ENCODE measurements around the gene ZNF423. TPM values are rescaled to one million over a fixed set of nuclear protein-coding genes. Genes with fewer than 3 reads are reported as not detected.
A peak's percentile ranks its signal among the peaks of the same experiment; 100 is the strongest.

Gene ZNF423
- polyA plus RNA-seq, 1 of the 3 experiments (the other 2 are of a cell fraction) = 1.2 TPM

DNA sequence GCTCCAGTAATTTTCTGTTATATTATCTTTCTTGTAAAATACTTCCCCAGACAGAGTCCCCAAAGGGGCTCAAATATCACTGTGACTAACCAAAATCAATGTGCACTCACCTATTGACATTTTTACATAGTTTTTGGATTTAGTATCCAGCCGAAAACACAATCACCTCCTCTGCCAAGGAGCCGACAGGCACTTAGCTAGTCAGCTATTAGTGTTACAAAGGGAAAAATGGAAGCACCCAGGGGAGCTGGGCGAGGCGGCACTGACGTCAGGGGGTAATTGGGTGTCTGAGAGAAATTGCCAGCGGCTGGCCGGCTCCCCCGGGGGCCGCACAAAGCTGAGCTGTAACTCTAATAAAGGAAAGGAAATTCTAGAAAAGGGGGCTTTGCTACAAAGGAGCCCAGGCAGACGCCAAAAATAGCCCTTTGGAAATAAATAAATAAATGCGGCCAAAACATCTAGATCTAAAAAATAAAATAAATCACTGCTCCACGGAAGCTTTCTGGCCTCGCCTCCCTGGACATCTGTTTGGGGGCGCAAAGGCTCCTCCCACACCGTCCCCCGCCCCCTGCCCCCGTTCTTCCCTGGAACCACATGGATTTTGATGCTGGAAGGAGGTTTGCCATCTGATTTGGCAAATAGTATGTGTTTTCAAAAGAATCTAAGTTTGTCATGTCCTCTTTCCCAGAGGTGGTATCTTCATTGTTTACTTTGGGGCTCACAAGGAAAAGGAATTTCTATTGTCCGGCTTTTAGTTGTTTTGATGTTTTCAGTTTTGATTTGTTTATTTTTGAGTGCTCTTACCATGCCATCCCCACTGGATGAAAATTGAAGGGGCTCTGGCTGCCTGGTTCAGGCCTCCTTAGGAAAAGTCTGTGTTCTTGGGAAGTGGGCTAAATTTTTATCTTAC, 156.7 kb downstream of the ZNF423 start:
- Histone ChIP-seq H3K9me3 (no peaks in the 10 kb centered on the region), H3F3A (replicated peaks; ENCODE audit: insufficient read depth) (no peaks in the 10 kb centered on the region), H3K27me3 (ENCODE audit: insufficient read depth) (no peaks in the 10 kb centered on the region), H3K4me2 (no peak overlapping the region), H3K27ac (ENCODE audit: low read depth in 2 of 2, low read length in 1 of 2) (peak overlapping the region; percentile 13 to 97; a peak in 3 of 4 replicates), H3K9ac (no peak overlapping the region), H3K36me3 (replicated peaks in 1 of 2; ENCODE audit: control insufficient read depth in 1 of 2, insufficient read depth in 2 of 2, low read length in 1 of 2) (no peaks in the 10 kb centered on the region), H3K4me3 (ENCODE audit: low read depth in 2 of 2, low read length in 1 of 2) (no peak overlapping the region), H3K4me1 (ENCODE audit: control insufficient read depth in 1 of 2, insufficient read depth in 2 of 2, low read depth in 1 of 2, low read length in 1 of 2) (peaks cover 10 to 77% of the 10 kb centered on the region in 2 experiments; a peak in 3 of 4 replicates), H3K79me2 (ENCODE audit: insufficient read depth) (no peaks in the 10 kb centered on the region), H4K20me1 (ENCODE audit: insufficient read depth) (no peaks in the 10 kb centered on the region), H3K9me2 (no peaks in the 10 kb centered on the region), H2AFZ (ENCODE audit: low read depth) (no peak overlapping the region)
- ChIA-PET POLR2A (interaction anchor here (0.9 to 1.6 kb wide), 2 partner anchors 35 to 101 kb away, joined by 4 to 10 read pairs; no protein-coding TSS in a partner anchor), CTCF (interaction anchor here (0.6 to 2.3 kb wide), 6 partner anchors 36 to 223 kb away, joined by 3 to 7 read pairs (median 4); no protein-coding TSS in a partner anchor)
- 56% methylated on average over 18 of the region's 18 CpGs for WGBS (ENCODE audit: low lambda C conversion rate)
- DNase-seq = no peak
- TF ChIP-seq POLR2AphosphoS5 (IDR thresholded peaks at IDR 0.05; ENCODE audit: low read depth, low read length) = no peak
- TF ChIP-seq, protein P1, sequence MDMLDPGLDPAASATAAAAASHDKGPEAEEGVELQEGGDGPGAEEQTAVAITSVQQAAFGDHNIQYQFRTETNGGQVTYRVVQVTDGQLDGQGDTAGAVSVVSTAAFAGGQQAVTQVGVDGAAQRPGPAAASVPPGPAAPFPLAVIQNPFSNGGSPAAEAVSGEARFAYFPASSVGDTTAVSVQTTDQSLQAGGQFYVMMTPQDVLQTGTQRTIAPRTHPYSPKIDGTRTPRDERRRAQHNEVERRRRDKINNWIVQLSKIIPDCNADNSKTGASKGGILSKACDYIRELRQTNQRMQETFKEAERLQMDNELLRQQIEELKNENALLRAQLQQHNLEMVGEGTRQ (IDR thresholded peaks at IDR 0.05; ENCODE audit: borderline replicate concordance, low read depth, low read length) = no peak
- no peak for TF ChIP-seq EZH2phosphoT487 (IDR thresholded peaks at IDR 0.05; ENCODE audit: borderline replicate concordance, low read depth)
- no peak for TF ChIP-seq MEF2A (IDR thresholded peaks at IDR 0.05; ENCODE audit: borderline replicate concordance, low read depth)
- TF ChIP-seq MXI1 (IDR thresholded peaks at IDR 0.05; ENCODE audit: low read depth, low read length) = no peak
- TF ChIP-seq PBX3 (IDR thresholded peaks at IDR 0.05) = no peak

- no peaks in the 10 kb centered on the region for H3K9me2 ChIP-seq
- no peak overlapping the region for H3K4me2 ChIP-seq
- CTCF ChIA-PET = interaction anchor here (1.5 to 2.3 kb wide), 4 partner anchors 35 to 224 kb away, joined by 3 to 7 read pairs (median 6); no protein-coding TSS in a partner anchor
- no peak overlapping the region for H3K9ac ChIP-seq
- no peaks in the 10 kb centered on the region for H3K36me3 ChIP-seq (replicated peaks in 1 of 2; ENCODE audit: control insufficient read depth in 1 of 2, insufficient read depth in 2 of 2, low read length in 1 of 2)
- H4K20me1 ChIP-seq (ENCODE audit: insufficient read depth) = no peaks in the 10 kb centered on the region
- POLR2A ChIA-PET = interaction anchor here (0.9 to 1.6 kb wide), 3 partner anchors 34 to 159 kb away, joined by 3 to 10 read pairs (median 4); no protein-coding TSS in a partner anchor
- no peak overlapping the region for H2AFZ ChIP-seq (ENCODE audit: low read depth)
- H3K9me3 ChIP-seq = no peaks in the 10 kb centered on the region
- peak overlapping the region; percentile 13 to 97; a peak in 3 of 4 replicates for H3K27ac ChIP-seq (ENCODE audit: low read depth in 2 of 2, low read length in 1 of 2)
- H3K4me1 ChIP-seq (ENCODE audit: control insufficient read depth in 1 of 2, insufficient read depth in 2 of 2, low read depth in 1 of 2, low read length in 1 of 2) = peaks cover 10 to 73% of the 10 kb centered on the region in 2 experiments; a peak in 3 of 4 replicates
- H3F3A ChIP-seq (replicated peaks; ENCODE audit: insufficient read depth) = no peaks in the 10 kb centered on the region
- 55% methylated on average over 26 of the region's 26 CpGs for WGBS (ENCODE audit: low lambda C conversion rate)
- peak; percentile 92 for DNase-seq
- no peaks in the 10 kb centered on the region for H3K27me3 ChIP-seq (ENCODE audit: insufficient read depth)
- H3K4me3 ChIP-seq (ENCODE audit: low read depth in 2 of 2, low read length in 1 of 2) = no peak overlapping the region
- no peaks in the 10 kb centered on the region for H3K79me2 ChIP-seq (ENCODE audit: insufficient read depth)
- TF ChIP-seq NFIC (IDR thresholded peaks at IDR 0.05; ENCODE audit: borderline replicate concordance) (no peak), MEF2A (IDR thresholded peaks at IDR 0.05; ENCODE audit: borderline replicate concordance, low read depth) (no peak), FOXJ3 (CRISPR knock-in tag; IDR thresholded peaks at IDR 0.05) (no peak), EZH2phosphoT487 (IDR thresholded peaks at IDR 0.05; ENCODE audit: borderline replicate concordance, low read depth) (no peak), GABPA (IDR thresholded peaks at IDR 0.05; ENCODE audit: low read depth) (no peak), TCF12 (IDR thresholded peaks at IDR 0.05) (peak; percentile 38), GATA2 (CRISPR knock-in tag; IDR thresholded peaks at IDR 0.05) (peak; percentile 96), IRF3 (IDR thresholded peaks at IDR 0.05; ENCODE audit: low read depth, low read length) (no peak), NRF1 (IDR thresholded peaks at IDR 0.05; ENCODE audit: low read depth, low read length) (no peak), EP300 (IDR thresholded peaks at IDR 0.05; ENCODE audit: borderline replicate concordance in 1 of 2, low read depth in 1 of 2, low read length in 1 of 2) (peak in 1 of 2 experiments; percentile 83; a peak in 2 of 4 replicates), ELF1 (IDR thresholded peaks at IDR 0.05) (no peak), RAD21 (IDR thresholded peaks at IDR 0.05; ENCODE audit: low read length) (peak; percentile 30)
- TF ChIP-seq, protein P1 (IDR thresholded peaks at IDR 0.05; ENCODE audit: borderline replicate concordance, low read depth, low read length) = no peak
- TF ChIP-seq, protein P2, sequence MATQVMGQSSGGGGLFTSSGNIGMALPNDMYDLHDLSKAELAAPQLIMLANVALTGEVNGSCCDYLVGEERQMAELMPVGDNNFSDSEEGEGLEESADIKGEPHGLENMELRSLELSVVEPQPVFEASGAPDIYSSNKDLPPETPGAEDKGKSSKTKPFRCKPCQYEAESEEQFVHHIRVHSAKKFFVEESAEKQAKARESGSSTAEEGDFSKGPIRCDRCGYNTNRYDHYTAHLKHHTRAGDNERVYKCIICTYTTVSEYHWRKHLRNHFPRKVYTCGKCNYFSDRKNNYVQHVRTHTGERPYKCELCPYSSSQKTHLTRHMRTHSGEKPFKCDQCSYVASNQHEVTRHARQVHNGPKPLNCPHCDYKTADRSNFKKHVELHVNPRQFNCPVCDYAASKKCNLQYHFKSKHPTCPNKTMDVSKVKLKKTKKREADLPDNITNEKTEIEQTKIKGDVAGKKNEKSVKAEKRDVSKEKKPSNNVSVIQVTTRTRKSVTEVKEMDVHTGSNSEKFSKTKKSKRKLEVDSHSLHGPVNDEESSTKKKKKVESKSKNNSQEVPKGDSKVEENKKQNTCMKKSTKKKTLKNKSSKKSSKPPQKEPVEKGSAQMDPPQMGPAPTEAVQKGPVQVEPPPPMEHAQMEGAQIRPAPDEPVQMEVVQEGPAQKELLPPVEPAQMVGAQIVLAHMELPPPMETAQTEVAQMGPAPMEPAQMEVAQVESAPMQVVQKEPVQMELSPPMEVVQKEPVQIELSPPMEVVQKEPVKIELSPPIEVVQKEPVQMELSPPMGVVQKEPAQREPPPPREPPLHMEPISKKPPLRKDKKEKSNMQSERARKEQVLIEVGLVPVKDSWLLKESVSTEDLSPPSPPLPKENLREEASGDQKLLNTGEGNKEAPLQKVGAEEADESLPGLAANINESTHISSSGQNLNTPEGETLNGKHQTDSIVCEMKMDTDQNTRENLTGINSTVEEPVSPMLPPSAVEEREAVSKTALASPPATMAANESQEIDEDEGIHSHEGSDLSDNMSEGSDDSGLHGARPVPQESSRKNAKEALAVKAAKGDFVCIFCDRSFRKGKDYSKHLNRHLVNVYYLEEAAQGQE (IDR thresholded peaks at IDR 0.05; ENCODE audit: low read depth, low read length) = no peak
These were observed 157.5 kb downstream of the ZNF423 start for GRCh38 chr16:49698453-49698815.
